Measurements from ENCODE around the gene DDAH2.

Gene DDAH2, protein sequence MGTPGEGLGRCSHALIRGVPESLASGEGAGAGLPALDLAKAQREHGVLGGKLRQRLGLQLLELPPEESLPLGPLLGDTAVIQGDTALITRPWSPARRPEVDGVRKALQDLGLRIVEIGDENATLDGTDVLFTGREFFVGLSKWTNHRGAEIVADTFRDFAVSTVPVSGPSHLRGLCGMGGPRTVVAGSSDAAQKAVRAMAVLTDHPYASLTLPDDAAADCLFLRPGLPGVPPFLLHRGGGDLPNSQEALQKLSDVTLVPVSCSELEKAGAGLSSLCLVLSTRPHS

GRCh38 chr6:31728767-31729514 is at the start of gene DDAH2:
Gene DDAH2 (minus strand): TSS chr6:31729299. CDS start chr6:31729161, 138 bp downstream.
- DNase-seq, result no peak

DNA sequence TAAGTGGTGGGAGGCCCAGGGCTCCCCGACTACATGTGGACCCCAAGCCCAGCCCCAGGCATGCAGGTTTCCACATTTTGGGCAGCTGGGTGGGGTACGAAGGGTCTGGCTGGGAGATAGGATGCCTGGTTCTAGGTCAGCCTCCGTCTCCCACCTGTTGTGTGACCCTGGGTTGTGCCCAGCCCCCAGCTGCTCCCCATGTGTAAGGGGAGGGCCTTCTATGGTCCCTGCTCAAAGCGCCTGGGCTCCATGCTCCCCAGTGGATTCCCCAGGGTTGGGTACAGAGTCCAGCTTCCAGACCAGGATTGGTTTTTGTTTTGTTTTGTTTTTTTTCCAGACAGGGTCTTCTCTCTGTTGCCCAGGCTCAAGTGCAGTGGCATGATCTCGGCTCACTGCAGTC is 49.1 kb upstream of the DDAH2 start:
- DNase-seq, result no peak

DNA sequence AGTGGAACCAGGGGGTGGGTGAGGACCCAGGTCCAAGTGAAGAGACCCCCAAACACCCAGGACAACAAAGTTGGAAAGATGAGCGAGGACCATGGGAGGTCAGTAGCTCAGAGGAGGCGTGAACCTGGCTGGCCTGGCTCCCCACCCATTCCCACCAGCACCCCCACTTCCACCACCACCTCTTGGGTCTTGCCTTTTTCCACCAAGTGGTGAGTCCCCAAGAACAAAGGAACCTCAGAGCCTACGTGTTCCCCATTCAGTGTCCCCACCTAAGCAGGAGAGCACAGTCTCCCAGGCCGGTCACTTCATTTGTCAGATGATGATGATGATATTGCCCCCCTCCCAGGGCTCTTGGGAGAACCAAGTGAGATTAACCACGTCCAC is 48.6 kb upstream of the DDAH2 start:
- DNase-seq, result no peak

- DNase-seq, result peak; percentile 44
Observed at GRCh38 chr6:31776989-31777666, 48.0 kb upstream of the DDAH2 start, which contains the start of gene VWA7. Gene VWA7 (minus strand): TSS chr6:31777328. CDS start chr6:31776779, 549 bp downstream.

DNA sequence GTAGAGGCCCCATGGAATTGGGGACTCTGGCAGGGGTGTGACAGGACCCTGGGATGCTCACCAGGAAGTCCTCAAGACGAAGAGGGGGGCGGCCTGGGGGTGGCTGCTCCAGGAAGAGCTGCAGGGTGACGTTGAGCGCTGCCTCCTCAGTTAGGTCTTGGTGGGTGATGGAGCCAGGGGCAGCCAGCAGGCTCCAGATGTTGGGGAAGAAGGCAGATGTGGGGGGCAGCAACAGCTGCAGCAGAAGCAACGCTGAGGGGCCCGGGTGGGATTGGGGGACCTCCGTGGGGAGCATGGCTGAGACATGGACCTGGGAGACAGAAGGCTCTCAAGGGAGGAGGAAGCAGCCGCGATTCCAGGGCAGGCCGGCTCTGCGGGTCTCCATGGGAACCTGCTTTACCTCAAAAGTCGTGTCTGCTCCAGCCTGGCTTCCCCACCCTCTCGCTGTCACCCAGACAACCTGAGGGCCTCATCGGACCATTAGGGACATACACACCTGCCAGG is 47.4 kb upstream of the DDAH2 start:
- no peak for DNase-seq

DNA sequence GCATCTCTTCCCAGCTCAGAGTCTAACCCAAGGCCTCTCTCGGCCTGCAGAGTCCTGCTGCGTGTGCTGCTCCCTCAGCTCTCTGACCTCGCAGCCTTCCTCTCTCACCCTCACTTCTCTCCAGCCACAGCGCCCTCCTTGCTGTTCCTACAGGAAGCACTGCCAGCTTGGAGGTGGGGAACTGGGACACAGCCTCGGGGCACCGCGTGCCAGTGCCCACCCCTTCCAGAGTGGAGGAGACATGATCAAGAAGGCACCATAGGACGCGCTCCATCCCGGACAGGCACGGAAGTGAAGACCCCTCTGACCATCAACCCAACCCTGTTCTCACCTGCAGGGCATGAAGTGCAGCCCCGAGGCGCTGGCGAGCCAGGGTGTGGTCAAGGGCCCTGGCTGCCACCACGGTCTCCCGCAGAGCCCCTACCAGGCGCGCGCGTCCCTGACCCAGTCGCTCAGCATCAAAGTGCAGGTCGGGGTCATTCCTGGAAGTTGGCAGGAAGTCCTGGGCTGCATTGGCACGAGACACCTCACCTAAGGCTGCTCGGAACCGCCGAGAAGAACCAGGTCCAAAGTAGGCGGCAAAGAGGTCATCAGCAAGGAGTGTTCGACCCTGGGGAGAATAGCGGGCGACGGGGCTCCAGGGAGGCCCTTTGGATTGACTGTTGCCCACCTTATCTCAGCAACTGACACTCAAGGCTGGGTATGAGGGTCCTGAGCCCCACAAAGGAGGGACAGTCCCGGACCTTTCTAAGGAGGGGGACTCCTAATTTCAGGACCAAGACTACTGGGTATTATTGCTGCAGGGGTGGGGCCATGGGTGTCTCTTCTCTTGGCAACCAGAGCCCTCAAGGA is 46.8 kb upstream of the DDAH2 start:
- DNase-seq, result no peak

GRCh38 chr6:31775184-31775583 is 46.1 kb upstream of the DDAH2 start:
- no peak for DNase-seq

DNA sequence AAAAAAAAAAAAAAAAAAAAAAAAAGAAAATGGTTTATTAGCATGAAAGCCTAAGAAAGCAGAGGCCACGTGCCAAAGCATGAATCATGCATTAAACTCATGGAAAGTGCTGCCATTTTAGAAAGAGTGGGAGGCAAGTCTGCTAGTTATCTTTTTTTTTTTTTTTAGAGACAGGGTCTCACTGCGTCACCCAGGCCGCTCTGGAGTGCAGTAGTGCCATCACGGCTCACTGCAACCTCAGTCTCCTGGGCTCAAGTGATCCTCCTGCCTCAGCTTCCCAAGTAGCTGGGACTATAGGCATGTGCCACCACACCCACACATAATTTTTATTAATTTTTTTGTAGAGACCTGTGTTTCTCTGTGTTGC is 42.9 kb upstream of the DDAH2 start:
- no peak for DNase-seq

GRCh38 chr6:31770860-31771259 is 41.8 kb upstream of the DDAH2 start:
- DNase-seq, result no peak

GRCh38 chr6:31769684-31770371 is 40.7 kb upstream of the DDAH2 start:
- peak; percentile 67 for DNase-seq

DNA sequence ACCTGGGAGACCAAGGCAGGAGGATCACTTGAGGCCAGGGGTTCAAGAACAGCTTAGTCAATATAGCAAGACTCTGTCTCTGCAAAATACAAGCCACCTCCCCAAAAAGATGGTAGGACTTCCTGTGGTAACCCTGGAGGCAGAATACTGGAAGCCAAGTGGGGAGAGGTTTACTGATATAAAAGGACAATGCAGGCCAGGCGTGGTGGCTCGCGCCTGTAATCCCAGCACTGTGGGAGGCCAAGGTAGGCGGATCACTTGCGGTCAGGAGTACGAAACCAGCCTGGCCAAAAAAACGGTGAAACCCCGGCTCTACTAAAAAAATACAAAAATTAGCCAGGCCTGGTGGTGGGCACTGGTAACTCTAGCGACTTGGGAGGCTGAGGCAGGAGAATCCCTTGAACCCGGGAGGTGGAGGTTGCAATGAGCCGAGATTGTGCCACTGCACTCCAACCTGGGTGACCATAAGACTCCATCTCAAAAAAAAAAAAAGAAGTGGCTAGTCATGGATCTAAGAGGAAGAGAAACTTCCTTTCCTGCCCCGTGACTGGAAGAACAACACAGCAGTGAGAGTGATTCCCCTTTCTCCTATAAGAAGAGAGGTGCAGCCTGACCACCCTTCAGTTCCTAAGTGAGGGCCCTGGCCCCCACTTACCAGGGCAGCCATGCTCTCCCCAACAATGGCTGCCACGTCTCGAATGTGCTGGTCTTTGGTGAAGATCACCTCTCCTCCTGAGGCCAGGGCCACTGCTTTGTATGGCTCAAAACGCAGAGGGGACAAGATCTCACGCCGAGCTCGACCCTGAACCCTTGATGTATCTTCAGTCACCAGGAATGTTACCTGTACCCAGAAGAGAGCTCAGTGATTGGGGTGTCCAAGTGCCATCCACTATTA is 39.5 kb upstream of the DDAH2 start:
- DNase-seq, result no peak

DNA sequence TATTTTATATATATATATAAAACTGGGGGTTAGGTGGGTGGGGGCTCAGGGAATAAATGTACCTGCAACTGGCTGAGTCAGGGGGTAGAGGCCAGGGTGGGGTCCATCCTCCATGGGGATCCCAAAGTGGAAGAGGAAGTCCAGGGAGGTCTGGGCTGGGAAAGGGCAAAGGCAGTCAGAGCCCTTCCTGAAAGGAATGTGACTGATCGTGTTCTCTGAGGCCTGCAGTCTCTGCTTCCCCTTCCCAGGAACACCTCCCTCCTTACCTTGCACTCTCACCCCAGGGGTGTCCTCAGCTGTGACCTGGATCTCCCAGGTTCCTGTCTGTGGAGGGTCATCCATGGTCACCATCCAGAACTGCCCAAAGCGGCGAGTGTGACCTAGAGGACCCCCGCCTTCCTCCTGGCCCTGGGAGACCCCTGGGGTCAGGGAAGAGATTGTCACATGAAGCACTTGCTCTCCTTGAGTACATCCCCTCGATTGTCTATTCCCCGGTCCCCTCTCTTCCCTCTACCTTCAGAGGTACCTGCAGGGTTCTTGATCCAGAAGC is 38.1 kb upstream of the DDAH2 start:
- DNase-seq, result no peak

- no peak for DNase-seq
Observed at GRCh38 chr6:31765910-31766794, 37.1 kb upstream of the DDAH2 start.

- no peak for DNase-seq
Observed at GRCh38 chr6:31765559-31765909, 36.4 kb upstream of the DDAH2 start.

- no peak for DNase-seq
Observed at GRCh38 chr6:31764198-31764597, 35.1 kb upstream of the DDAH2 start.

DNA sequence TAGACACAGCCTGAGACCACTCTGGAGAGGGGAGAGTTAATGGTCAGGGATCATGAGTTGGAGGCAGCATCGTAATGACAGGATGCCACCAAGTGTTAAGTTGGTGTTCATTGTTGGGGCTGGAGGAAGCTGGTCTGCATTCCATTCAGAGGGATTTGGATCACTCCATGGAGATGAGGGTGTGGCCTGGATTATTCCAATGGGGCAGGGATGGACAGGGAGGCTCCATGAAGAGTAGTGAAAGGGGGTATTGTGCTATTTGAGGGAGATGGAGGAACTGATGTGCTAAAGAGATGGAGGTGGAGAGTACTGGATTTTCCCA is 34.5 kb upstream of the DDAH2 start:
- DNase-seq, result no peak

DNA sequence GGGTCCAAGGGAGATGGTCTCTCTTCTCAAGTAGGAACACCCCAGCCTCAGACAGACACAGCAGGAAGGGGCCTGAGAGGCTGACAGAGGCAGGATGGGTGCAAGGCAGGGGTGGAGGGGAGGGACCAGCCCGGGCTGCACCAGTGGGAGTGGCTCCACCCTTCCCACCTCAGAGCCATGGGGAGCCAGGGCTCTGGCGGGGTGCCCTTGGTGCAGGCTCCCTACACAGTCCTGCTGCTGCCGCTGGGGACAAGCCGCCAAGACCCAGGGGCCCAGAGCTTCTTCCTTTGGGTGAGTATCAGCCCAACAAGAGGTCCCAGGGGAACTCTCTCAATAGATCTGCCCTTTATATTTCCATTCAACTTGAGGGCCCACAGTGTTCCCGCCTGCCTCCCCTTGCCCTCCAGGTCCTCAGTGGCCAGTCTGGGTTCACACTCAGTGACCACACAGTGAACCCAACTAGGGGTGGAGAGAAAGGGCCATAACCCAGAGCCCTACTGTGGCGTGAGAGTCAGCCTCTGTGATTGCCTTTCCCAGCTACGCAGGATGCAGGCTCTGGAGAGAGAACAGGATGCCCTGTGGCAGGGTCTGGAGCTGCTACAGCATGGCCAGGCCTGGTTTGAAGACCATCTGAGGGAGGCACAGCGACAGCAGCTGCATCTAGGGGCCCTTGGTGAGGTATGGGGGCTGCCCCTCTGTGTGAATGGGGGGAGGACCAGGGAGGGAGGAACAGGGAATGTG is 33.9 kb upstream of the DDAH2 start:
- DNase-seq, result no peak

GRCh38 chr6:31762356-31762755 is 33.3 kb upstream of the DDAH2 start, which contains the start of gene SAPCD1:
Gene SAPCD1 (plus strand): TSS chr6:31762656. CDS start chr6:31763055, 399 bp downstream.
- no peak for DNase-seq

GRCh38 chr6:31761343-31761742 is 32.2 kb upstream of the DDAH2 start:
- no peak for DNase-seq

All from activated effector memory CD4-positive, alpha-beta T cell treated with Interleukin-2 at 50 U/mL for 16 hours (primary cell).